GM13977 (cell line): ENCODE measurements around the gene TMEM270.
"Not testable (repeated sequence)": the region's sequence is repeated elsewhere in the genome, so short reads cannot be mapped to it uniquely, and the experiment has no call there.

Source experiments
- DNase-seq: peaks from one replicate; pipeline ENCODE4 v3.0.0; 2012; ENCODE audit warnings: low spot score
- in situ Hi-C: fragments of 300-500 bp; cut with MboI; formaldehyde crosslinking; loops from one replicate; pipeline ENCODE4 v1.12.0; 2022; ENCODE audit warnings: low sequenced_read_pairs, low pct_unique_long_range_greater_than_20kb, mixed read lengths, inconsistent platforms; ENCODE audit not compliant: unreplicated experiment
- TF ChIP-seq, protein P1 (sequence below): IDR thresholded peaks from 2 replicates; pipeline ENCODE4 v1.5.1; 2012; ENCODE audit warnings: mild to moderate bottlenecking, control low read depth; ENCODE audit not compliant: insufficient read depth; ENCODE audit errors: extremely low read depth, missing control alignments

The TMEM270 gene

DNA sequence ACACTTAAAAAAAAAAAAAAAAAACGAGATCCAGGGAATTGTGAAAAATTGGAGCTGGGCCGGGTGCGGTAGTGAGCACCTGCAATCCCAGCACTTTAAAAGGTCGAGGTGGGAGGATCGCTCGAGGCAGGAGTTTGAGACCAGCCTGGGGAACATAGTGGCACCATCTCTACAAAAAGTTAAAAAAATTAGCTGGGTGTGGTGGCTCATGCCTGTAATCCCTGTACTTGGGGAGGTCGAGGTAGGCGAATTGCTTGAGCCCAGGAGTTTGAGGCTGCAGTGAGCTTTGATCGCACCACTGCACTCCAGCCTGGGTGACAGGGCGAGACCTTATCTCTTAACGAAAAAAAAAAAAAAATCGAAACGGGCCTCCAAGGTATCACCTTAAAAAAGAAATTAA is 28.2 kb upstream of the TMEM270 start:
- no peak for DNase-seq
- in situ Hi-C loops: no loop called here
- TF ChIP-seq, protein P1, sequence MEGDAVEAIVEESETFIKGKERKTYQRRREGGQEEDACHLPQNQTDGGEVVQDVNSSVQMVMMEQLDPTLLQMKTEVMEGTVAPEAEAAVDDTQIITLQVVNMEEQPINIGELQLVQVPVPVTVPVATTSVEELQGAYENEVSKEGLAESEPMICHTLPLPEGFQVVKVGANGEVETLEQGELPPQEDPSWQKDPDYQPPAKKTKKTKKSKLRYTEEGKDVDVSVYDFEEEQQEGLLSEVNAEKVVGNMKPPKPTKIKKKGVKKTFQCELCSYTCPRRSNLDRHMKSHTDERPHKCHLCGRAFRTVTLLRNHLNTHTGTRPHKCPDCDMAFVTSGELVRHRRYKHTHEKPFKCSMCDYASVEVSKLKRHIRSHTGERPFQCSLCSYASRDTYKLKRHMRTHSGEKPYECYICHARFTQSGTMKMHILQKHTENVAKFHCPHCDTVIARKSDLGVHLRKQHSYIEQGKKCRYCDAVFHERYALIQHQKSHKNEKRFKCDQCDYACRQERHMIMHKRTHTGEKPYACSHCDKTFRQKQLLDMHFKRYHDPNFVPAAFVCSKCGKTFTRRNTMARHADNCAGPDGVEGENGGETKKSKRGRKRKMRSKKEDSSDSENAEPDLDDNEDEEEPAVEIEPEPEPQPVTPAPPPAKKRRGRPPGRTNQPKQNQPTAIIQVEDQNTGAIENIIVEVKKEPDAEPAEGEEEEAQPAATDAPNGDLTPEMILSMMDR: no peak

DNA sequence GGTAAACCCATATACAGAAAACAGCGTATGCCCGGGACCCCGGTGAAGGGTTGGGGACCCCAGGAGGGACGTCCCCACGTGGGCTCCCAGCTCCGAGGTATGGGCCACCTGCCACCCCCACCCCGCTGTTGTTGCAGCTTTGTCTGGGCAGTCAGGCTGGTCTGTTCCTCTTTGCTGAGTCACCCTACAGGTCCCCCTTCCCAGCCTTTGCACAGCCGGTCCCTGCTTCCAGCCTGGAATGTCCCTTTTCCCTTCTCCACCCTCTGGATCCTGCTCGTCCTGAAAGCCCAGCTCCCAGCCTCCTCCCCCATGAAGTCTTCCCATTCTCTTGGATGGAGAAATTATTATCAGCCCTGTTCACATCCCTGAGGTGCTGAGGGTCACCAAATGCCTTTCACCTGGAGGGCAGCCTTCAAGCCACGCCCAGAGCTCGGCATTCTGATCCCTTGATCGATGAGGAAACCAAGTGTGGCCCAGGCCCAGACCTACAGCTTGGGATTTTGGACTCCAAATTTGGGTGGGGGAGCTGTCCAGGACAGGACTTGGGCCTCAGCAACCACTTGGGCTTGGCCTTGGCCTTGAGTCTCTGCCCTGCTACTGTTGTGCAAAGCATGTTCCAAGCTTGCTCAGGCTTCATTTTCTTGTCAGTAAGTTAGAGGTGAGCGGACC is 27.6 kb upstream of the TMEM270 start:
- in situ Hi-C loops: no loop called here
- no peak for DNase-seq
- TF ChIP-seq, protein P1: no peak

DNA sequence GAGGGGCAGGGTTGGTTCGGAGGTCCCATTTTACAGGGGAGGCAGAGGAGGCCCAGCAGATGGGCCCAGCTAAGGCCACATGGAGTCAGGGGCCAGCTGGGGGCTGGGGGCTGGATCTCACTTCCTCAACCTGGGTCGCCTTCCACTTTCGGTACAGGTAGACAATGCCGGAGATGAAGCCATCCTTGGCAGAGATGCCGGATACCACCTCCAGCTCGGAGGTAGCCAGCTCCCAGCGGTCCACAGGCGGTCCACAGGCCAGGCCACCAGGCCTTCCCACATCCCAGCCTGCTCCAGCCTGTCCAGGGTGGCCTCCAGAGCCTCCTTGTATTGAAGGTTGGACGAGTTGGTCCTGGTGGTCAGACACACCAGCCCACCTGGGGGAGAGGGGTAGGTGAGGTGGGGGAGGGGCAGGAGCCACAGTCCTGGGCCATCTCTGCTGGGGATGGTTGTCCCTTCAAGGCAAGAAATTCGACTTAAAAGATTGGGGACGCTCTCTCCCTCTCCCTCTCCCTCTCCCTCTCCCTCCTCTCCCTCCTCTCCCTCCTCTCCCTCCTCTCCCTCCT is 26.2 kb upstream of the TMEM270 start:
- no peak for DNase-seq
- TF ChIP-seq, protein P1: no peak
- in situ Hi-C loops: no loop called here

DNA sequence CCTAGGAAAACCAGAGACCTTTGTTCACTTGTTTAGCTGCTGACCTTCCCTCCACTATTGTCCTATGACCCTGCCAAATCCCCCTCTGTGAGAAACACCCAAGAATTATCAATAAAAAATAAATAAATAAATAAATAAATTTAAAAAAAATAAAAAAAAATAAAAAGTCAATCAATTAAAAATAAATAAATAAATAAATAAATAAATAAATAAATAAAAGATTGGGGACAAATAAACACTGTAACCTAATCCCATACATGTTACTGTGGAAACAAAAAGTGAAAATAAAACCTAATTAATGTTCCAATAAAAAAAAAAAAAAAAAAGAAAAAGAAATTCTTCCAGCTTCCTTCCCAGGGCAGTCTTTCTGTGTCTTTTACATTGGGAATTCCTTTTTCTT is 23.8 kb upstream of the TMEM270 start:
- in situ Hi-C loops, DNase-seq: not testable (repeated sequence)

DNA sequence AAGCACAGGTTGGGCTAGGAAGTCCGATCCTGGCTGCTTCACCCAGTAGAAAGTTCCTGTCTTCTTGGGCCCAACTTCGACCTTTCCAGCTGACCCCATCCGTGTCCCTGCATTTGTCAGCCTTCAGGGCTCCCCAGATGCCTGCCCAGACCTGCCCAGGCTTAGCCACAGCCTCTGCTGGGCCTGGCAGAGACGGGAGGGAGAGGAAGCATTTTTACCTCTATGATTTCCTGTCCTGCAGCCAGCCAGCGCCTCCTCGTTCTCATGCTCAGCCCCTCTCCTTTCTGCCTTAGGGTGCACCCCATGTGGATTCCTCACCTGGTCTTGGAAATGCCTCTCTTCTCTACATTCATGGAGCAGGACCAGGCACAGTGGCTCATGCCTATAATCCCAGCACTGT is 22.3 kb upstream of the TMEM270 start:
- in situ Hi-C loops: no loop called here
- TF ChIP-seq, protein P1: no peak

DNA sequence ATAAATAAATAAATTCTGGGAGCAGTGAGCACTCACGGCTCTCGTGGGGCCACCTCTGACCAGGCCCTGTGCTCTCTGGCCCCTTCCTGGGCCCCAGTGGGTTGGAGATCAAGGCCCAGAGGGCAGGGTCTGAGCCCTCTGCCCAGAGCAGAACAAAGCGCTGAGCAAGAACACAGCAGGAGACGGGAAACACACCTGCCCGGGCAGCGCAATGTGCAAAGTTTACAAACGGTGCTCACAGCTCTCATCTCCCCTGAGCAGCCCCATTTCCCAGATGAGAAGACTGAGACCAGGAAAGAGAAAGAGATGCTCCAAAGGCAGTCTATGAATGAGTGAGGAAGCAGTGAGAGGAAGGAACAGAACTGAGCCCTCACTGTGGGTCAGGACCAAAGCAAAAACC is 21.7 kb upstream of the TMEM270 start:
- in situ Hi-C loops: no loop called here
- TF ChIP-seq, protein P1: no peak
- no peak for DNase-seq

More for the DNA sequence above, 22.3 kb upstream of the TMEM270 start:
- DNase-seq: no peak
